ENCODE measurements around the gene IFT122. TPM values are rescaled to one million over a fixed set of nuclear protein-coding genes. Genes with fewer than 3 reads are reported as not detected.

The IFT122 gene
- total RNA-seq, 1 donor from 2014 or later: 41.6 TPM

DNA sequence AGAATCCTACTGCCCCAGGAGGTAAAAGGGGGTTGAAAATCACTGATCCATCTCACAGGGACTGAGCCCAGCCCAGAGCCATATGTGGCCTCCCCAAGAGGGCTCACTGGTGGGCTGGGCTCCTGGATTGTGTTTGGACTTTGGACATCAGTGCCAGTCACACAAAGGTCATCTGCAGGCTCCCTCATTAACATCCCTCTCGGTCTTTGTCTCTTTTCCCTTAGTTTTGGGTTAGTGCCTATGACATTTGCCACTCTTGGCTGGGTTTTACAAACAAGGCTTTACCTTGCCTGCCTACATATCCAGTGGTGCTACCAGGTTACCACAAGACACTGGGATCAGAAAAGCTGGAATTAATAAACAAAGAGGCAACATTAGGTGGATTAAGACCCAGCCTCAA is 27.9 kb downstream of the IFT122 start:
- Mint-ChIP-seq H3K4me1 (ENCODE audit: unreplicated experiment) (no peaks in the 10 kb centered on the region), H3K36me3 (peaks cover 5% of the 10 kb centered on the region), H3K9me3 (no peaks in the 10 kb centered on the region), H3K27ac (no peak overlapping the region), H3K4me3 (no peak overlapping the region), H3K27me3 (no peaks in the 10 kb centered on the region)
- TF ChIP-seq, protein P1, sequence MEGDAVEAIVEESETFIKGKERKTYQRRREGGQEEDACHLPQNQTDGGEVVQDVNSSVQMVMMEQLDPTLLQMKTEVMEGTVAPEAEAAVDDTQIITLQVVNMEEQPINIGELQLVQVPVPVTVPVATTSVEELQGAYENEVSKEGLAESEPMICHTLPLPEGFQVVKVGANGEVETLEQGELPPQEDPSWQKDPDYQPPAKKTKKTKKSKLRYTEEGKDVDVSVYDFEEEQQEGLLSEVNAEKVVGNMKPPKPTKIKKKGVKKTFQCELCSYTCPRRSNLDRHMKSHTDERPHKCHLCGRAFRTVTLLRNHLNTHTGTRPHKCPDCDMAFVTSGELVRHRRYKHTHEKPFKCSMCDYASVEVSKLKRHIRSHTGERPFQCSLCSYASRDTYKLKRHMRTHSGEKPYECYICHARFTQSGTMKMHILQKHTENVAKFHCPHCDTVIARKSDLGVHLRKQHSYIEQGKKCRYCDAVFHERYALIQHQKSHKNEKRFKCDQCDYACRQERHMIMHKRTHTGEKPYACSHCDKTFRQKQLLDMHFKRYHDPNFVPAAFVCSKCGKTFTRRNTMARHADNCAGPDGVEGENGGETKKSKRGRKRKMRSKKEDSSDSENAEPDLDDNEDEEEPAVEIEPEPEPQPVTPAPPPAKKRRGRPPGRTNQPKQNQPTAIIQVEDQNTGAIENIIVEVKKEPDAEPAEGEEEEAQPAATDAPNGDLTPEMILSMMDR (conservative IDR thresholded peaks at IDR 0.05): no peak
- DNase-seq (ENCODE audit: extremely low spot score, unreplicated experiment): no peak

DNA sequence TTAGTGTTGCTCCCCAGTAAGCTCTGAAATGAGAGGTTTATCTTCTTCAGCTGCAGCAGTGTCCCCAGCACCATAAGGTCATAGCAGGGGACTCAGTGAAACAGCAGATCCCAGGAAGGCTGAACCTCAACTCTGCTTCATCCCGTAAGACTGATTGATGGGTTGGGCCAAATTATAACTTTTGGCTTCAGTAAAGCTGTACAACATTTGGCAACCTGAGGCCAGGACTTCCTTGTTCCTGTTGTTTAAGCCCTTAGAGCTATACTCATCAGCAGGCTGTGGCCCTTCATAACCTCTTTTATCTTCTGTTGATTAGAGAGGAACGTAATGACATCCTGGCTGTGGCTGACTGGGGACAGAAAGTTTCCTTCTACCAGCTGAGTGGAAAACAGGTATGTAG is 29.0 kb downstream of the IFT122 start:
- Mint-ChIP-seq H3K27ac (no peak overlapping the region), H3K4me3 (no peak overlapping the region), H3K27me3 (no peaks in the 10 kb centered on the region), H3K9me3 (no peaks in the 10 kb centered on the region), H3K4me1 (ENCODE audit: unreplicated experiment) (no peaks in the 10 kb centered on the region), H3K36me3 (peaks cover 5% of the 10 kb centered on the region)
- DNase-seq (ENCODE audit: extremely low spot score, unreplicated experiment): no peak
- TF ChIP-seq, protein P1 (conservative IDR thresholded peaks at IDR 0.05): no peak

DNA sequence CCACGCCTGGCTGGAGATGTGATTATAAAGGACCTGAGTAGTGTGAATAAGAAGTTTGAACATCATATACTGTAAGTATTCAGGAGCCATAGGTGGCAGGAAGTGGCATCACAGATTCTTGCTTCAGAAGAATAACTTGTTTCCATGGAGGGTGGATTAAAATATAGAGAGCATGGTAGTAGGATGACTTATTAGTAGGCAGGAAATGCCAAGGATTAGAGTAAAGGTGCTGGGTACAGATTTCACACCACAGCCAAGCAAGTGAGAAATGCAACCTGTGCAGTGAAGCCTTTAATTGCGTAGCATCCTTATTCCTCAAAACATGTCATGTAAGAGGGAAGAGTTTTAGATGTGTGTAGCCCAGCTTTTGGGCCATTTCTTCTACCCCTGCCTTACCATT is 30.8 kb downstream of the IFT122 start:
- Mint-ChIP-seq H3K27me3 (no peaks in the 10 kb centered on the region), H3K36me3 (peaks cover 5% of the 10 kb centered on the region), H3K4me3 (no peak overlapping the region), H3K4me1 (ENCODE audit: unreplicated experiment) (no peaks in the 10 kb centered on the region), H3K27ac (no peak overlapping the region), H3K9me3 (no peaks in the 10 kb centered on the region)
- TF ChIP-seq, protein P1 (conservative IDR thresholded peaks at IDR 0.05): no peak
- no peak for DNase-seq (ENCODE audit: extremely low spot score, unreplicated experiment)

DNA sequence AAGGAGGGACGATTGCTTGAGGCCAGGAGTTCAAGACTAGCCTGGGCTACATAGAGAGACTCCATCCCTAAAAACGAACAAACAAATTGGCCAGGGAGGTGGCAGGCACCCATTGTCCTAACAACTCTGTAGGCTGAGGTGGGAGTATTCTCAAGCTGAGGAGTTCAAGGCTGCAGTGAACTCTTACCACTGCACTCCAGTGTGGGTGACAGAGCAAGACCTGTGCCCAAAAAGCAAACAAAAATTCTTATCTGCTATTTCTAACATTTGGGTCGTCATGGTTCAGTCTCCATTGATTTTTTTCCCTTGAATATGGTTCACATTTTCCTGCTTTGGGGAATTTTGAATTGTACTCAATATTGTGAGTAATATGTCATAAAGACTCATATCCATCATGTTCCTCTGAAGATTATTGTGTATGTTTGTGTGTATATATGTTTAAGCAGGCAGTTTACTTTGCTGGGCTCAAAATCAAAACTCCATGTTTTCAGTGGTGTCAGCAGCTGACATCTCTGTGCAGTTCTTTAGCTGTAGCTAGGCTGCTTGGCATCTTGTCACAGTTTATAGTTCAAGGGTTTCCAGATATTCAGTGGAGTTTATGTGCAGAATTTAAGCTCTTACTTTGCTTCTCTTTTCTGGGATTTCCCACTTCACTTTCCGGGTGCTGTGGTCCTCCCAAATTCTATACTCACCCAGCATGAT is 33.2 kb downstream of the IFT122 start:
- Mint-ChIP-seq H3K9me3 (no peaks in the 10 kb centered on the region), H3K27me3 (no peaks in the 10 kb centered on the region)
- no peak for DNase-seq (ENCODE audit: extremely low spot score, unreplicated experiment)

DNA sequence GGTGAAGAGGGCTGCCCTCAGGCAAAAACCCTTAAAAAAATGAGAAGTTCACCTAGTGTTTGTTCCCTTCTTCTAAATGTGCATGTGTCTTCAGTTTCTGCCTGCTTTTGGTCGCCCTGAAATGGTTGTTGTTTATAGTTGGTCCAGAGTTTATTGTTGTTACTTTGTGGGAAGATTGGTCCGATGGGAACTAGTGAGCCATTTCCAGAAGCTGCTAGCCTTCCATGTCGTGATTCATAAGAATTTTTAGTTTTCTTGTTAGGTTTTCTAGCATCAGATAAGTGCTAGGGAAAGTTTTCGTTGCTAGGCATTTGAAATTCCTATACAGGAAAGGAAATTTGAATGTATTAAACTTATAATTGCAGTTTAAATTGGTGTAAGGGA is 33.7 kb downstream of the IFT122 start:
- H3K9me3 Mint-ChIP-seq: no peaks in the 10 kb centered on the region
- H3K27me3 Mint-ChIP-seq: no peaks in the 10 kb centered on the region
- H3K4me1 Mint-ChIP-seq (ENCODE audit: unreplicated experiment): no peaks in the 10 kb centered on the region
- TF ChIP-seq, protein P1 (conservative IDR thresholded peaks at IDR 0.05): no peak
- no peak overlapping the region for H3K27ac Mint-ChIP-seq
- DNase-seq (ENCODE audit: extremely low spot score, unreplicated experiment): no peak
- no peak overlapping the region for H3K4me3 Mint-ChIP-seq
- H3K36me3 Mint-ChIP-seq: peaks cover 18% of the 10 kb centered on the region

More for the DNA sequence above, 33.2 kb downstream of the IFT122 start:
- TF ChIP-seq, protein P1 (conservative IDR thresholded peaks at IDR 0.05): no peak
- Mint-ChIP-seq H3K4me1 (ENCODE audit: unreplicated experiment) (no peaks in the 10 kb centered on the region), H3K4me3 (no peak overlapping the region), H3K36me3 (peaks cover 18% of the 10 kb centered on the region), H3K27ac (no peak overlapping the region)

Data from type B pancreatic cell (in vitro differentiated cells).